Medulla oblongata (tissue), 1 donor: ENCODE data around the gene TSPAN5.
A peak's percentile ranks its signal among the peaks of the same experiment; 100 is the strongest.
"Not testable (repeated sequence)": the region's sequence is repeated elsewhere in the genome, so short reads cannot be mapped to it uniquely, and the experiment has no call there.

Experiments
- DNase-seq: peaks from one replicate; pipeline ENCODE4 v3.0.0-alpha.2; 2015; ENCODE audit errors: extremely low spot score

TSPAN5 gene

GRCh38 chr4:98546910-98547594, 111.4 kb downstream of the TSPAN5 start:
- peak; percentile 79 for DNase-seq

GRCh38 chr4:98544818-98545414, 113.5 kb downstream of the TSPAN5 start:
- no peak for DNase-seq

GRCh38 chr4:98544141-98544817, 114.1 kb downstream of the TSPAN5 start:
- no peak for DNase-seq

GRCh38 chr4:98542011-98542410, 116.4 kb downstream of the TSPAN5 start:
- no peak for DNase-seq

GRCh38 chr4:98540803-98541202, 117.6 kb downstream of the TSPAN5 start:
- no peak for DNase-seq

- no peak for DNase-seq
Measured at GRCh38 chr4:98539741-98540140, 118.7 kb downstream of the TSPAN5 start.

- DNase-seq = no peak
Measured at GRCh38 chr4:98539299-98539698, 119.1 kb downstream of the TSPAN5 start.

GRCh38 chr4:98536631-98537030, 121.8 kb downstream of the TSPAN5 start:
- no peak for DNase-seq

- DNase-seq = not testable (repeated sequence)
Measured at GRCh38 chr4:98534146-98534545, 124.3 kb downstream of the TSPAN5 start.

GRCh38 chr4:98530572-98530971, 127.8 kb downstream of the TSPAN5 start:
- no peak for DNase-seq

- no peak for DNase-seq
Measured at GRCh38 chr4:98529970-98530569, 128.3 kb downstream of the TSPAN5 start.

GRCh38 chr4:98528882-98529281, 129.5 kb downstream of the TSPAN5 start:
- no peak for DNase-seq

GRCh38 chr4:98527534-98528269, 130.7 kb downstream of the TSPAN5 start:
- no peak for DNase-seq

GRCh38 chr4:98524230-98524629, 134.2 kb downstream of the TSPAN5 start:
- DNase-seq = no peak

GRCh38 chr4:98522636-98523395, 135.6 kb downstream of the TSPAN5 start:
- DNase-seq = peak; percentile 68

- no peak for DNase-seq
Measured at GRCh38 chr4:98522062-98522461, 136.3 kb downstream of the TSPAN5 start.

- no peak for DNase-seq
Measured at GRCh38 chr4:98521486-98521885, 136.9 kb downstream of the TSPAN5 start.

- no peak for DNase-seq
Measured at GRCh38 chr4:98519268-98519977, 139.0 kb downstream of the TSPAN5 start.

GRCh38 chr4:98518559-98519267, 139.7 kb downstream of the TSPAN5 start:
- no peak for DNase-seq
